Mammary epithelial cell (primary cell): ENCODE results near the gene TECPR1.

Experiments
- EZH2 ChIP-seq: IDR thresholded peaks from 2 replicates; pipeline ENCODE4 v1.6.1; 2012; ENCODE audit warnings: low read length, inconsistent platforms, borderline replicate concordance
- TF ChIP-seq, protein P1 (sequence below), 2 donors: IDR thresholded peaks in 1 of 2; conservative IDR thresholded peaks in 1 of 2; 2 replicates each; pipeline ENCODE4 v1.5.1; 2011 to 2012; ENCODE audit warnings: inconsistent platforms in 2 of 2, low read length in 2 of 2, mild to moderate bottlenecking in 2 of 2, control low read depth in 1 of 2, low read depth in 1 of 2; ENCODE audit not compliant: insufficient read depth in 1 of 2; ENCODE audit errors: extremely low read depth in 1 of 2

DNA sequence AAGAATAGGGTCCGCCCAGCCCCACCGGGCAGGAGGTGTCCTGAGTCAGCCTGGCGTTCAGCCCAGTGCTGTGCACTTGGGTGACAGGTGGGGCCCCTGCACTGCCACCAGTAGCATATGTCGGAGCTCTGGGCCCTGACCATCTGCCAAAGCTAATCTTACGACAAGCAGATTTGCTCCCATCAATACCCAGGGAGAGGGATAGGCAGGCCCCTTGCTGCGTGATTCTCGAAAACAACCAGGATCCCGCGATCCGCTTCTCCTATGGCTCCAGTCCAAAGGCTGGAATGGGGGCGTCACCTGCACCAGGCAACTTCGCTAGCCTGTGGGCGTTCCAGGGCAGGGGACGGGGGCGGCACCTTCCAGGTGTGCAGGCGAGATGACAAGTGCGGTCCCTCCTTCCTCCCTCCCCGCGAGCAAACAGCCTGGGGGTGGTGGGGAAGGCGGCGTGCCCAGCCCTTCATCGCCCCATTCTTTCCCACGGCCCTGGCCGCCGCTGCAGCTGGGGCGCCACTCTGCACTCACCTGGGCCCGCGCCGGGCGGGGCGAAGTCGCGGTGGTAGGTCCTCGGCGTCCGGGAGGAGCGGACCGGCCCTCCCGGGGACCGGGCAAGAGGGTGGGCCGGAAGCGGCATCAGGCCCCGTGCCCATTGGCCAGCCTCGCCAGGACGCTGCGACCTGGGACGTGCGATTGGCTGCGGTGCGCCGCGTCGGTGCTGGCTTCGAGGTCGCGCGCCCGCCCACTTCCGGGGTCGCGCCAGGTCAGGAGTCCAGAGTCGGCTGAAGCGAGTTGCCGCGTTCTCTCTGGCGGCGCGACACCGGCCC lies at the start of gene TECPR1:
- TF ChIP-seq, protein P1, sequence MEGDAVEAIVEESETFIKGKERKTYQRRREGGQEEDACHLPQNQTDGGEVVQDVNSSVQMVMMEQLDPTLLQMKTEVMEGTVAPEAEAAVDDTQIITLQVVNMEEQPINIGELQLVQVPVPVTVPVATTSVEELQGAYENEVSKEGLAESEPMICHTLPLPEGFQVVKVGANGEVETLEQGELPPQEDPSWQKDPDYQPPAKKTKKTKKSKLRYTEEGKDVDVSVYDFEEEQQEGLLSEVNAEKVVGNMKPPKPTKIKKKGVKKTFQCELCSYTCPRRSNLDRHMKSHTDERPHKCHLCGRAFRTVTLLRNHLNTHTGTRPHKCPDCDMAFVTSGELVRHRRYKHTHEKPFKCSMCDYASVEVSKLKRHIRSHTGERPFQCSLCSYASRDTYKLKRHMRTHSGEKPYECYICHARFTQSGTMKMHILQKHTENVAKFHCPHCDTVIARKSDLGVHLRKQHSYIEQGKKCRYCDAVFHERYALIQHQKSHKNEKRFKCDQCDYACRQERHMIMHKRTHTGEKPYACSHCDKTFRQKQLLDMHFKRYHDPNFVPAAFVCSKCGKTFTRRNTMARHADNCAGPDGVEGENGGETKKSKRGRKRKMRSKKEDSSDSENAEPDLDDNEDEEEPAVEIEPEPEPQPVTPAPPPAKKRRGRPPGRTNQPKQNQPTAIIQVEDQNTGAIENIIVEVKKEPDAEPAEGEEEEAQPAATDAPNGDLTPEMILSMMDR (conservative IDR thresholded peaks at IDR 0.05 in 1 of 2, IDR thresholded peaks at IDR 0.05 in 1 of 2; ENCODE audit: extremely low read depth in 1 of 2, insufficient read depth in 1 of 2, low read depth in 1 of 2, low read length in 2 of 2), result no peak
- TF ChIP-seq EZH2, result no peak
